NCI-H345 (cell line): ENCODE data around the gene GOLGA6D.
"Not testable (repeated sequence)": the region's sequence is repeated elsewhere in the genome, so short reads cannot be mapped to it uniquely, and the experiment has no call there.

Experiments
- DNase-seq: peaks from one replicate; lab custom pipeline; 2025; lab: John Stamatoyannopoulos, UW

Gene GOLGA6D

GRCh38 chr15:75282572-75282971, at the start of gene GOLGA6D:
Gene GOLGA6D, plus strand, starts transcription at chr15:75282835. Its CDS starts 41 bp downstream, at chr15:75282876.
- not testable (repeated sequence) for DNase-seq

- no peak for DNase-seq
Observed at GRCh38 chr15:75233504-75234190, 49.0 kb upstream of the GOLGA6D start.

GRCh38 chr15:75234191-75234810, 48.3 kb upstream of the GOLGA6D start:
- DNase-seq: no peak

GRCh38 chr15:75235051-75235673, 47.5 kb upstream of the GOLGA6D start:
- DNase-seq: no peak

GRCh38 chr15:75235760-75236729, 46.6 kb upstream of the GOLGA6D start:
- DNase-seq: no peak

GRCh38 chr15:75237316-75237982, 45.2 kb upstream of the GOLGA6D start:
- no peak for DNase-seq

- DNase-seq: no peak
Observed at GRCh38 chr15:75238150-75238549, 44.5 kb upstream of the GOLGA6D start.

GRCh38 chr15:75245741-75246140, 36.9 kb upstream of the GOLGA6D start:
- not testable (repeated sequence) for DNase-seq

GRCh38 chr15:75248991-75249390, 33.6 kb upstream of the GOLGA6D start:
- peak; percentile 20 for DNase-seq

- DNase-seq: no peak
Observed at GRCh38 chr15:75249726-75250125, 32.9 kb upstream of the GOLGA6D start.

GRCh38 chr15:75251343-75251742, 31.3 kb upstream of the GOLGA6D start:
- DNase-seq: not testable (repeated sequence)

- DNase-seq: not testable (repeated sequence)
Observed at GRCh38 chr15:75252285-75252684, 30.4 kb upstream of the GOLGA6D start.

- DNase-seq: not testable (repeated sequence)
Observed at GRCh38 chr15:75258034-75258433, 24.6 kb upstream of the GOLGA6D start, which contains the start of gene GOLGA6C. Gene GOLGA6C, plus strand, starts transcription at chr15:75258334. Its CDS starts 265 bp downstream, at chr15:75258599.

- DNase-seq: not testable (repeated sequence)
Observed at GRCh38 chr15:75258620-75259343, 23.9 kb upstream of the GOLGA6D start.

GRCh38 chr15:75259873-75260272, 22.8 kb upstream of the GOLGA6D start:
- DNase-seq: not testable (repeated sequence)

GRCh38 chr15:75273751-75274359, 8.8 kb upstream of the GOLGA6D start:
- not testable (repeated sequence) for DNase-seq

- not testable (repeated sequence) for DNase-seq
Observed at GRCh38 chr15:75274509-75275107, 8.0 kb upstream of the GOLGA6D start.

- not testable (repeated sequence) for DNase-seq
Observed at GRCh38 chr15:75275617-75276016, 7.0 kb upstream of the GOLGA6D start.

- not testable (repeated sequence) for DNase-seq
Observed at GRCh38 chr15:75278497-75278896, 4.1 kb upstream of the GOLGA6D start.

- not testable (repeated sequence) for DNase-seq
Observed at GRCh38 chr15:75284152-75284551, 1.5 kb downstream of the GOLGA6D start.
